Ovary (tissue), 3 donors: Measurements from ENCODE around the gene CARF.

Experiments
- POLR2A ChIP-seq: fragments of 450-650 bp; IDR thresholded peaks from one replicate; pipeline ENCODE4 v1.6.1; 2017; ENCODE audit warnings: antibody characterized with exemption, mild to moderate bottlenecking, moderate library complexity
- TF ChIP-seq, protein P1 (sequence below), 3 donors: fragments of 450-650 bp in 2 of 3; fragments of 200-600 bp in 1 of 3; IDR thresholded peaks; one replicate each; pipeline versions ENCODE4 v1.5.1 to v1.8.0; 2016 to 2022; ENCODE audit warnings: antibody characterized with exemption in 3 of 3, mild to moderate bottlenecking in 1 of 3
- donor health status: DM: no; HTN: no; CAD: no.

DNA sequence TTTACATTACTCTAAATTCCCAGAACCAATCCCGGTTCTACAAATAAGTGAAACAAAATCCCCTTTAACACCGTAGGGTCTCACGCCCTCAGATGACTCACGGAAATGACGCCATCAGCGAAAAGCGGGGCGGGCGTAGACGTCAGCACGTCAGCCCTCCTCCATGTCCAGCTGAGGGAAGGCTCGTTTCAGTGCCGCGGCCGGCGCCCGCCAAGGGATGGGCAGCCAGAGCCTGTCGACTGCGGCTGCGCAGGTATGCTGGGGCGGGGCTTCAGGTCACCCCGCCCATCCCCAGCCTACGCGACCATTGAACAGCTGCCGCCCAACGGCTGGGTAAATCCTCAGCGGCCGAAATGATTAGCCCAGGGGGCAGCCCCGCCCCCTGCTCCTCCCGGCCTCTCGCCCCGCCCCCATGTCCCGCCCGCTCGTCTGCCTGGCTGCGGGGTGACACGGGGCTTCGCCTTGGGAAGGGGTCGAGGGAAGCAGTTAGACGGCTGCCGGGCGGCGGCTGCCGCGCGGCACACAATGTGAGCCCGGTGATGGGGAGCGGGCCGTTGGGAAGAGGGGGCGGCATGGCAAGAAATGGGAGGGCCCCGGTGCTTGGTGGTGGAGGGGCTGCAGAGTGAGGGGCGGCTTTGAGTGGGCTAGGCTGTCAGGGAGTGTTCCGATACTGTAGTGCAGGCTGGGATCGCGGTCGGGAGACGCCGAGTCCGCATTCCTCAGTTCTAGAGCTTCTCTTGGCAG lies 102.6 kb downstream of the CARF start, which contains the start of gene NBEAL1:
- TF ChIP-seq, protein P1, sequence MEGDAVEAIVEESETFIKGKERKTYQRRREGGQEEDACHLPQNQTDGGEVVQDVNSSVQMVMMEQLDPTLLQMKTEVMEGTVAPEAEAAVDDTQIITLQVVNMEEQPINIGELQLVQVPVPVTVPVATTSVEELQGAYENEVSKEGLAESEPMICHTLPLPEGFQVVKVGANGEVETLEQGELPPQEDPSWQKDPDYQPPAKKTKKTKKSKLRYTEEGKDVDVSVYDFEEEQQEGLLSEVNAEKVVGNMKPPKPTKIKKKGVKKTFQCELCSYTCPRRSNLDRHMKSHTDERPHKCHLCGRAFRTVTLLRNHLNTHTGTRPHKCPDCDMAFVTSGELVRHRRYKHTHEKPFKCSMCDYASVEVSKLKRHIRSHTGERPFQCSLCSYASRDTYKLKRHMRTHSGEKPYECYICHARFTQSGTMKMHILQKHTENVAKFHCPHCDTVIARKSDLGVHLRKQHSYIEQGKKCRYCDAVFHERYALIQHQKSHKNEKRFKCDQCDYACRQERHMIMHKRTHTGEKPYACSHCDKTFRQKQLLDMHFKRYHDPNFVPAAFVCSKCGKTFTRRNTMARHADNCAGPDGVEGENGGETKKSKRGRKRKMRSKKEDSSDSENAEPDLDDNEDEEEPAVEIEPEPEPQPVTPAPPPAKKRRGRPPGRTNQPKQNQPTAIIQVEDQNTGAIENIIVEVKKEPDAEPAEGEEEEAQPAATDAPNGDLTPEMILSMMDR (IDR thresholded peaks at IDR 0.05): no peak
- peak; percentile 83 for TF ChIP-seq POLR2A
